Esophagus muscularis mucosa (tissue), 4 donors: Measurements from ENCODE around the gene AEBP2. TPM values are rescaled to one million over a fixed set of nuclear protein-coding genes. Genes with fewer than 3 reads are reported as not detected.
A peak's percentile ranks its signal among the peaks of the same experiment; 100 is the strongest.

Experiments
- DNase-seq: peaks from one replicate; pipeline ENCODE4 v3.0.0-alpha.2; 2017; ENCODE audit errors: extremely low spot score
- H3K27ac ChIP-seq, 4 donors: fragments of 200-600 bp; sonication (generic); replicated peaks in 1 of 4; 1 replicate in 3 of 4; 2 replicates in 1 of 4; pipeline ENCODE4 v1.5.1; 2016 to 2019; ENCODE audit warnings: mild to moderate bottlenecking in 1 of 4
- H3K27me3 ChIP-seq, 4 donors: fragments of 200-600 bp; sonication (generic); one replicate each; pipeline versions ENCODE4 v1.5.1 to v1.6.0; 2016 to 2019
- H3K36me3 ChIP-seq, 4 donors: fragments of 200-600 bp; sonication (generic); one replicate each; pipeline ENCODE4 v1.5.1; 2016 to 2019
- H3K4me1 ChIP-seq, 4 donors: fragments of 200-600 bp; sonication (generic); one replicate each; pipeline ENCODE4 v1.5.1; 2016 to 2019
- H3K4me3 ChIP-seq, 4 donors: fragments of 200-600 bp; sonication (generic); 1 replicate in 2 of 4; 2 replicates in 2 of 4; pipeline ENCODE4 v1.5.1; 2016 to 2019; ENCODE audit warnings: mild to moderate bottlenecking in 4 of 4, moderate library complexity in 1 of 4
- H3K9me3 ChIP-seq, 4 donors: fragments of 200-600 bp; sonication (generic); 1 replicate in 3 of 4; 2 replicates in 1 of 4; pipeline ENCODE4 v1.5.1; 2016 to 2019
- CTCF ChIP-seq, 3 experiments: fragments of 200-600 bp in 2 of 3; fragments of 450-650 bp in 1 of 3; sonication (generic) in 2 of 3; IDR thresholded peaks; one replicate each; pipeline ENCODE4 v1.5.1; 2017 to 2019; ENCODE audit warnings: antibody characterized with exemption in 3 of 3, mild to moderate bottlenecking in 2 of 3, moderate library complexity in 1 of 3
- EP300 ChIP-seq: sonication (generic); formaldehyde crosslinking; IDR thresholded peaks from one replicate; pipeline ENCODE4 v1.6.1; 2017; ENCODE audit warnings: antibody characterized with exemption
- POLR2A ChIP-seq: fragments of 450-650 bp; IDR thresholded peaks from one replicate; pipeline ENCODE4 v1.6.1; 2017; ENCODE audit warnings: antibody characterized with exemption, moderate library complexity, mild to moderate bottlenecking, low read depth
- POLR2AphosphoS5 ChIP-seq, 2 donors: sonication (generic); formaldehyde crosslinking; IDR thresholded peaks; one replicate each; pipeline ENCODE4 v1.6.1; 2017; ENCODE audit warnings: antibody characterized with exemption in 2 of 2
- WGBS: methylation state at CpG from one replicate; pipeline ENCODE4 v1.1.5; 2018; 5-methylcytosine and 5-hydroxymethylcytosine counted together
- intact Hi-C: fragments of 100-400 bp; cut with DNase I; formaldehyde crosslinking; loops from one replicate; pipeline ENCODE4 v1.15.1; 2023
- total RNA-seq, 4 donors: library from RNA; depleted of rRNA; stranded (reverse); fragments of >200 nt; gene quantifications; one replicate each; pipeline versions ENCODE4 v1.1.0 to v1.2.1, GENCODE V29; 2016

AEBP2 gene
- total RNA-seq, 4 donors from 2014 or later: 31.8 to 48.9 (median 37.1) TPM

GRCh38 chr12:19404242-19404880 lies 34.9 kb upstream of the AEBP2 start:
- no peaks in the 10 kb centered on the region for H3K27me3 ChIP-seq

GRCh38 chr12:19409376-19409775 lies 29.9 kb upstream of the AEBP2 start:
- WGBS: 13% methylated on average over 3 of the region's 3 CpGs
- Histone ChIP-seq H3K27me3 (no peaks in the 10 kb centered on the region), H3K4me1 (peaks cover 21 to 45% (median 43%) of the 10 kb centered on the region in 4 donors), H3K36me3 (no peaks in the 10 kb centered on the region), H3K4me3 (no peak overlapping the region), H3K27ac (peak overlapping the region in 1 of 4 donors; percentile 14), H3K9me3 (no peaks in the 10 kb centered on the region)
- DNase-seq: no peak
- intact Hi-C loops: no loop called here
- no peak for TF ChIP-seq EP300
- TF ChIP-seq CTCF (IDR thresholded peaks at IDR 0.05): no peak
- no peak for TF ChIP-seq POLR2A
- no peak for TF ChIP-seq POLR2AphosphoS5 (IDR thresholded peaks at IDR 0.05)

More at GRCh38 chr12:19404242-19404880, 34.9 kb upstream of the AEBP2 start:
- 92% methylated on average over 16 of the region's 16 CpGs for WGBS
- intact Hi-C loops: no loop called here
- TF ChIP-seq POLR2A (no peak), EP300 (no peak), POLR2AphosphoS5 (IDR thresholded peaks at IDR 0.05) (no peak), CTCF (IDR thresholded peaks at IDR 0.05) (no peak)
- H3K4me3 ChIP-seq: no peak overlapping the region
- no peak for DNase-seq
- H3K4me1 ChIP-seq: peaks cover 0 to 5% (median 5%) of the 10 kb centered on the region in 4 donors
- no peak overlapping the region for H3K27ac ChIP-seq
- H3K9me3 ChIP-seq: no peaks in the 10 kb centered on the region
- no peaks in the 10 kb centered on the region for H3K36me3 ChIP-seq

GRCh38 chr12:19410211-19410610 lies 29.1 kb upstream of the AEBP2 start:
- H3K4me1 ChIP-seq: peaks cover 21 to 45% (median 43%) of the 10 kb centered on the region in 4 donors
- no peaks in the 10 kb centered on the region for H3K27me3 ChIP-seq
- peak overlapping the region; percentile 68 to 78 (median 72) for H3K27ac ChIP-seq
- no peaks in the 10 kb centered on the region for H3K36me3 ChIP-seq
- H3K4me3 ChIP-seq: no peak overlapping the region
- WGBS: 36% methylated on average over 6 of the region's 6 CpGs
- no peaks in the 10 kb centered on the region for H3K9me3 ChIP-seq
- no peak for DNase-seq
- TF ChIP-seq POLR2AphosphoS5 (IDR thresholded peaks at IDR 0.05) (no peak), POLR2A (no peak), EP300 (no peak), CTCF (IDR thresholded peaks at IDR 0.05) (no peak)
- intact Hi-C loops: no loop called here

- H3K27ac ChIP-seq: peak overlapping the region; percentile 68 to 78 (median 72)
- H3K4me3 ChIP-seq: no peak overlapping the region
- TF ChIP-seq POLR2A (no peak), POLR2AphosphoS5 (IDR thresholded peaks at IDR 0.05) (no peak), EP300 (no peak), CTCF (IDR thresholded peaks at IDR 0.05) (no peak)
- no peaks in the 10 kb centered on the region for H3K27me3 ChIP-seq
- intact Hi-C loops: no loop called here
- H3K4me1 ChIP-seq: peaks cover 21 to 45% (median 43%) of the 10 kb centered on the region in 4 donors
- H3K9me3 ChIP-seq: no peaks in the 10 kb centered on the region
- no peaks in the 10 kb centered on the region for H3K36me3 ChIP-seq
- WGBS: 63% methylated on average over 7 of the region's 7 CpGs
- DNase-seq: no peak
Observed at GRCh38 chr12:19410629-19411185, 28.6 kb upstream of the AEBP2 start.
